SK-N-MC (cell line): Measurements from ENCODE around the gene PKMYT1.

Experiments
- EZH2 ChIP-seq: fragments of 200-600 bp; sonication (generic); IDR thresholded peaks from one replicate; pipeline ENCODE4 v1.6.1; 2017; ENCODE audit warnings: antibody characterized with exemption
- FOXP2 ChIP-seq: optimal IDR thresholded peaks from 2 replicates; pipeline ENCODE3; 2011; ENCODE audit warnings: mild to moderate bottlenecking, moderate library complexity; ENCODE audit not compliant: insufficient read depth; ENCODE audit errors: extremely low read length, control extremely low read depth
- POLR2AphosphoS5 ChIP-seq: IDR thresholded peaks from 2 replicates; pipeline ENCODE4 v1.6.1; 2012; ENCODE audit warnings: mild to moderate bottlenecking, low read depth, low read length, borderline replicate concordance

DNA sequence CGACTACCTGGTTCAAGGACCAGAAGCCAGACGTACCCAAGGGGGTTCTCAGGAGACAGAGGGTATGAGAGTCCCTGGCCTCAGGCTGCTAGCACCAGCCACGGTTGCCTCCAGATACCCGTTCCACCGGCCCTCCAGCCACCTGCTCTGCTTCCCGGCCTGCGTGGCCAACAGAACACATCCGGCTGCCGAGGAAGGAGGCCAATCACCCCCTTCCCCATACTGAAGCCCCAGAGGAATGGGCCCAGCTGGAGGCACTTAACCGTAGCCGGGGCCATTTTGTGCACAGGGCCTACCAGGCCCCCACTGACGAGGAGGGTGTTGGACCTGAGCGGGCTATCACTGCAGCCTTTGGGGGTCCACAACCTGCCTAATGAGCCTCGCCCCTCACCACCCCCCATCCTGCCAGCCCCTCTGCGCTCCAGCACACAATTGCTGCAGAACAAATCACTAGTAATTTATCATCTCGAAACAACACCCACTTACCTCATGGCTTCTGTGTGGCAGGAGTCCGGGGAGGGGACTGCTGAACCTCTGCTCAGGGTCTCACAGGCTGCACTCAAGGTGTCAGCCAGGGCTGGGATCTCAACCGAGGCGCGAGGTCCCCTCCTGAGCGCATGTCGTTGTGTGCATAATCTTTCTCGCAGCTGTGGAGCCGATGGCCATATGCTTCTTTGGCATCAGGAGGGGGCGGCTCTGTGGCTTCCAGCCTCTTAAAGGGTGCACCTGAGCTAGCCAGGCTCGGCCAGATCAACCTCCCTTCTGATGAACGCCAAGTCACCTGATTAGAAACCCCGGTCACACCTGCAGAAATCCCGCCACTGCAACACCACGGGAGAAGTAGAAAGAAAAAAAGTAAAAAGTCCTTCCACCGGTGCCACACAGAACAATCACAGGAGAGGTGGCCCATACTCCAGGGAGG, 26.3 kb downstream of the PKMYT1 start:
- no peak for TF ChIP-seq POLR2AphosphoS5
- no peak for TF ChIP-seq EZH2
- no peak for TF ChIP-seq FOXP2
